Measurements from ENCODE around the gene ITGAD. TPM values are rescaled to one million over a fixed set of nuclear protein-coding genes. Genes with fewer than 3 reads are reported as not detected.

Gene ITGAD
- total and polyA plus RNA-seq, 2 of the 8 experiments (the other 6 are each of a cell fraction or from before 2014, with no cell fraction given) = 0.06 TPM; not detected in 1

- Histone ChIP-seq H3K23ac (ENCODE audit: insufficient read length) (no peak overlapping the region), H3K4me2 (ENCODE audit: insufficient read depth in 1 of 2, low read depth in 2 of 2, low read length in 2 of 2) (no peak overlapping the region), H4K20me1 (replicated peaks in 1 of 2; ENCODE audit: control insufficient read depth in 1 of 2, insufficient read depth in 2 of 2, low read length in 2 of 2) (peaks cover 0 to 2% of the 10 kb centered on the region in 2 experiments), H4K91ac (replicated peaks; ENCODE audit: insufficient read length, low read length) (no peak overlapping the region), H2AK5ac (ENCODE audit: low read depth, low read length) (no peak overlapping the region), H3K79me2 (ENCODE audit: control insufficient read depth in 1 of 2, insufficient read depth in 2 of 2, low read length in 2 of 2) (no peaks in the 10 kb centered on the region), H2BK15ac (ENCODE audit: low read length) (no peak overlapping the region), H2BK20ac (ENCODE audit: low read length) (no peak overlapping the region), H3K9ac (replicated peaks in 1 of 4; ENCODE audit: extremely low read depth in 1 of 4, low read depth in 3 of 4, low read length in 3 of 4) (no peak overlapping the region), H4K5ac (ENCODE audit: insufficient read length, low read depth, low read length) (no peak overlapping the region), H2BK12ac (ENCODE audit: low read depth, low read length) (no peak overlapping the region), H3K27ac (ENCODE audit: low read depth, low read length) (no peak overlapping the region), H2BK5ac (ENCODE audit: low read depth, low read length) (no peak overlapping the region), H3K9me3 (ENCODE audit: insufficient read depth in 2 of 2, low read depth in 1 of 2, low read length in 1 of 2) (no peaks in the 10 kb centered on the region), H2BK120ac (replicated peaks; ENCODE audit: low read depth, low read length) (no peak overlapping the region), H4K8ac (ENCODE audit: extremely low read depth, insufficient read depth, low read length) (no peak overlapping the region), H2AFZ (ENCODE audit: low read length) (no peak overlapping the region), H3K56ac (replicated peaks; ENCODE audit: insufficient read length, low read depth, low read length) (no peak overlapping the region), H3K4me1 (replicated peaks in 1 of 4; ENCODE audit: control insufficient read depth in 3 of 4, insufficient read depth in 4 of 4, low read length in 3 of 4) (no peaks in the 10 kb centered on the region), H3K23me2 (ENCODE audit: low read depth, low read length) (no peaks in the 10 kb centered on the region), H3K79me1 (ENCODE audit: low read depth, low read length) (no peaks in the 10 kb centered on the region), H3K27me3 (replicated peaks in 1 of 4; ENCODE audit: control insufficient read depth in 3 of 4, extremely low read depth in 1 of 4, insufficient read depth in 3 of 4, low read length in 3 of 4) (no peaks in the 10 kb centered on the region), H3K18ac (ENCODE audit: extremely low read depth, low read length) (no peak overlapping the region), H3K14ac (ENCODE audit: insufficient read length) (no peak overlapping the region), H3K36me3 (ENCODE audit: control insufficient read depth in 2 of 4, insufficient read depth in 4 of 4, low read length in 3 of 4) (no peaks in the 10 kb centered on the region), H3K4ac (replicated peaks; ENCODE audit: insufficient read length, low read depth, low read length) (no peak overlapping the region), H3K4me3 (ENCODE audit: extremely low read depth in 1 of 4, insufficient read depth in 2 of 4, low read depth in 3 of 4, low read length in 4 of 4) (no peak overlapping the region)
- no peak for FAIRE-seq
- ChIA-PET CTCF (ENCODE audit: partially characterized antibody) (interaction anchor here (0.6 kb wide), 1 partner anchor 402 kb away, joined by 4 read pairs; no protein-coding TSS in a partner anchor), POLR2A (ENCODE audit: partially characterized antibody) (no interaction called here)
- no peak for DNase-seq (ENCODE audit: low read depth in 1 of 2, low spot score in 2 of 2)
- 88% methylated on average over 8 of the region's 8 CpGs; no CpG with 5 or more reads in 1 of the 2 experiments for WGBS, 2 experiments (ENCODE audit: extremely low coverage in 1 of 2, insufficient coverage in 1 of 2, insufficient read length in 1 of 2, insufficient replicate concordance in 2 of 2, low coverage in 1 of 2, low lambda C conversion rate in 2 of 2, missing lambda C conversion rate in 1 of 2)
- no peak for TF ChIP-seq POLR2AphosphoS5 (IDR thresholded peaks at IDR 0.05; ENCODE audit: low read depth, low read length)
- TF ChIP-seq SP4 (IDR thresholded peaks at IDR 0.05; ENCODE audit: low read length) = no peak
- no peak for TF ChIP-seq CTBP2 (IDR thresholded peaks at IDR 0.05; ENCODE audit: borderline replicate concordance, insufficient read depth, insufficient read length, low read length)
- no peak for TF ChIP-seq SIN3A (conservative IDR thresholded peaks at IDR 0.05 in 1 of 2, IDR thresholded peaks at IDR 0.05 in 1 of 2; ENCODE audit: low read depth in 1 of 2, low read length in 2 of 2)
- no peak for TF ChIP-seq SUZ12 (IDR thresholded peaks at IDR 0.05; ENCODE audit: low read length)
- TF ChIP-seq EGR1 (IDR thresholded peaks at IDR 0.05; ENCODE audit: borderline replicate concordance, low read depth, low read length) = no peak
- TF ChIP-seq ASH2L (IDR thresholded peaks at IDR 0.05; ENCODE audit: low read length) = no peak
- TF ChIP-seq CTCF (IDR thresholded peaks at IDR 0.05; ENCODE audit: control extremely low read depth in 1 of 3, insufficient read depth in 1 of 3, low read depth in 1 of 3, low read length in 3 of 3) = no peak
- no peak for TF ChIP-seq USF2 (IDR thresholded peaks at IDR 0.05; ENCODE audit: low read length)
- TF ChIP-seq JUN (IDR thresholded peaks at IDR 0.05; ENCODE audit: low read depth, low read length) = no peak
- TF ChIP-seq TEAD4 (IDR thresholded peaks at IDR 0.05; ENCODE audit: low read depth, low read length) = no peak
Observed at GRCh38 chr16:31376705-31377104, 16.4 kb upstream of the ITGAD start.

Measured in H1 (cell line).